Activated T-cell treated with anti-CD3 and anti-CD28 coated beads for 1 hour (primary cell): ENCODE results near the gene C12orf54.
A peak's percentile ranks its signal among the peaks of the same experiment; 100 is the strongest.
"Not testable (repeated sequence)": the region's sequence is repeated elsewhere in the genome, so short reads cannot be mapped to it uniquely, and the experiment has no call there.

Experiments used
- DNase-seq: peaks from one replicate; pipeline ENCODE4 v3.0.0-alpha.2; 2020; ENCODE audit warnings: low read depth

The C12orf54 gene

GRCh38 chr12:48510111-48510510 lies 27.8 kb downstream of the C12orf54 start:
- no peak for DNase-seq

DNA sequence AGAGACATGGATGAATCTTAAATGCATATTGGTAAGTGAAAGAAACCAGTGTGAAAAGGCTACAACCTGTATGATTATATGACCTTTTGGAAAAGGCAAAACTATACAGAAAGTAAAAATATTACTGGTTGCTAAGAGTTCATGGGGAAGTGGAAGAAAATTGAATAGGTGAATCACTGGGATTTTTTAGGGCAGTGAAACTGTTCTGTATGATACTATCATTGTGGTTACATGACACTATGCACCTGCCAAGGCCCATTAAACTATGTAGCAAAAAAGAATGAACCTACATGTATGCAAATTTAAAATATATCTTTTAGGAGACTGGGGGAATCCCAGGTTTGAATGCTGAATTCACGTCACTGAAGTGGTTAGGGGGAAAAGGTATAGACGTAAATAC lies 30.6 kb downstream of the C12orf54 start:
- DNase-seq: no peak

GRCh38 chr12:48514728-48515127 lies 32.4 kb downstream of the C12orf54 start:
- DNase-seq: no peak

DNA sequence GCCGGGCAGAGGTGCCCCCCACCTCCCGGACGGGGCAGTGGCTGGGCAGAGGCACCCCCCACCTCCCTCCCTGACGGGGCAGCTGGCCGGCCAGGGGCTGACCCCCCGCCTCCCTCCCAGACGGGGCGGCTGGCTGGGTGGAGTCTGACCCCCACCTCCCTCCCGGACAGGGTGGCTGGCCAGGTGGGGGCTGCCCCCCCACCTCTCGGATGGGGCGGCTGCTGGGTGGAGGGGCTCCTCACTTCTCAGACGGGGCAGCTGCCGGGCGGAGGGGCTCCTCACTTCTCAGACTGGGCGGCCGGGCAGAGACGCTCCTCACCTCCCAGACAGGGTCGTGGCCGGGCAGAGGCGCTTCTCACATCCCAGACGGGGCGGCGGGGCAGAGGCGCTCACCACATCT lies 38.1 kb downstream of the C12orf54 start:
- not testable (repeated sequence) for DNase-seq

GRCh38 chr12:48525332-48525731 lies 43.0 kb downstream of the C12orf54 start, which contains the start of gene OR8S1:
OR8S1 (plus strand) TSS chr12:48525632; CDS start chr12:48525632, 0 bp downstream.
- DNase-seq: no peak

- no peak for DNase-seq
Measured at GRCh38 chr12:48527891-48528670, 45.8 kb downstream of the C12orf54 start.

DNA sequence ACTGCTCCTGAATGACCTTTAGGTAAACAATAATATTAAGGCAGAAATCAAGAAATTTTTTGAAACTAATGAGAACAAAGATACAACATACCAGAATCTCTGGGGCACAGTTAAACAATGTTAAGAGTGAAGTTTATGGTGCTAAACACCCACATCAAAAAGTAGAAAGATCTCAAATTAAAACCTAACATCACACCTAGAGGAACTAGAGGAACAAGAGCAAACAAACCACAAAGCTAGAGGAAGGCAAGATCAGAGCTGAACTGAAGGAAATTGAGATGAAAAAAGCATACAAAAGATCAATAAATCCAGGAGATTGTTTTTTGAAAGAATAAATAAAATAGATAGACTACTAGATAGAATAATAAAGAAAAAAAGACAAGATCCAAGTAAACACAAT lies 50.3 kb downstream of the C12orf54 start:
- no peak for DNase-seq

DNA sequence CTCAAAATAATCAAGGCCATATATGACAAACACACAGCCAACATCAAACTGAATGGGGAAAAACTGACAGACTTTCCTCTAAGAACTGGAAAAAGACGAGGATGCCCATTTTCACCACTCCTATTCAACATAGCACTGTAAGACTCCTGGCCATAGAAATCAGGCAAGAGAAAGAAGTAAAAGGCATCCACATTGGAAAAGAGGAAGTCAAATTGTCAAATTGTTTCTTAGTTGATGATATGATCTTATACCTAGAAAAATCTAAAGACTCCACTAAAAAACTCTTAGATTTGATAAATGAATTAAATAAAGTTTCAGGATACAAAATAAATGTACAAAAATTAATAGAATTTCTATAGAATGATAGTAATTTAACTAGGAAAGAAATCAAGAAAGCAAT lies 54.3 kb downstream of the C12orf54 start:
- DNase-seq: no peak

DNA sequence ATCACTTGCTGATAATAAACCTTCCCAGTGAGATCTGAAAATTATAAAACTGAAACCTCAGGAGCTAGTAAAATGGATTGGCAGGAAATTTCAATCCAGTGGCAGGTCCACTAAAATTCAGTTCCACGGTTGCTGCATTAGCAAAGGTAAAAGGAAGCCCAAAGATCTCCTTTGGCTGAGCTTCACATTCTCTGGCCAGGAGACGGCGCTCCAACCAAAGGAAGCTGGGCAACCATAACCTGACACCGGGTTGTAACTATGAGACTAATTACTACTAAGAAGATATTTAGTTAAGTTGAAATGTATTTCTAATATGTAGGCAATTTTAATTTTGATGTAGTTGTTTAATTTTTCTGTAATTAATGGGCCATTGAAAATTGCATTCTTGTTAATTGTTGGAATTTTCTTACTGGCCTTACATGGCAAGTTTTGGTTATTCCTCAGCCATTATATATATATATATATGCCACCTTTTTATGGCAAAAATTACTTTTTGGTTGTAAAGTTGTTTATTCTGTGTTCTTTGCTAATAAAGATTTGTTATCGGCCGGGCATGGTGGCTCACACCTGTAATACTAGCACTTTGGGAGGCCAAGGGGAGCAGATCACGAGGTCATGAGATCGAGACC lies 60.1 kb downstream of the C12orf54 start:
- DNase-seq: peak; percentile 20

DNA sequence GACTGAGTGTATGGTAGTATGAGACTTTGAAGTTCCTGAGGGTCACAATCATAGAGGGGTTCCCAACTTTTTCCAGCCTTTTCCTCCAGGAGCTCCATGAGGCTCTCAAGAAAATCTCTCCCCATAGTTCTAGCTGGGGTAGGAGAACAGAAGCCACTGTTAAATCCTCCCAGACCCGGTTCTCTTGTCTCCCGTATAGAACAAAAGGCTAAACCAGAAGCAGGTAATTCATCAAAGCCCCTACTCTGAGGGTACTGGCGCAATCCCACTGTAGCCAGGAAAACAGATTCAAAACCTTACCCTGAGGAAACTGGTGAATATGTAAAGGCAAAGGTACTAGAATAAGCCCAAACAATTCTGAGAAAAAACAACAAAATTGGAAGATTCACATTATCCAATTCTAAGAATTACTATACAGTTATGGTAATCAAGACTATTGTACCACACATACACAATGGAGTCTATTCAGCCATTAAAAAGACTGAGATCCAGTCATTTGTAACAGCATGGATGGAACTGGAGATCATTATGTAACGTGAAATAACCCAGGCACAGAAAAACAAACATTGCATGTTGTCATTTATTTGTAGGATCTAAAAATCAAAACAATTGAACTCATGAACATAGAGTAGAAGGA lies 63.7 kb downstream of the C12orf54 start:
- no peak for DNase-seq
